Kasumi-1 (cell line): ENCODE measurements around the gene MED10.

ENCODE experiments used
- DNase-seq, 2 experiments: peaks; one replicate each; lab custom pipeline; 2025; lab: John Stamatoyannopoulos, UW

Gene MED10

DNA sequence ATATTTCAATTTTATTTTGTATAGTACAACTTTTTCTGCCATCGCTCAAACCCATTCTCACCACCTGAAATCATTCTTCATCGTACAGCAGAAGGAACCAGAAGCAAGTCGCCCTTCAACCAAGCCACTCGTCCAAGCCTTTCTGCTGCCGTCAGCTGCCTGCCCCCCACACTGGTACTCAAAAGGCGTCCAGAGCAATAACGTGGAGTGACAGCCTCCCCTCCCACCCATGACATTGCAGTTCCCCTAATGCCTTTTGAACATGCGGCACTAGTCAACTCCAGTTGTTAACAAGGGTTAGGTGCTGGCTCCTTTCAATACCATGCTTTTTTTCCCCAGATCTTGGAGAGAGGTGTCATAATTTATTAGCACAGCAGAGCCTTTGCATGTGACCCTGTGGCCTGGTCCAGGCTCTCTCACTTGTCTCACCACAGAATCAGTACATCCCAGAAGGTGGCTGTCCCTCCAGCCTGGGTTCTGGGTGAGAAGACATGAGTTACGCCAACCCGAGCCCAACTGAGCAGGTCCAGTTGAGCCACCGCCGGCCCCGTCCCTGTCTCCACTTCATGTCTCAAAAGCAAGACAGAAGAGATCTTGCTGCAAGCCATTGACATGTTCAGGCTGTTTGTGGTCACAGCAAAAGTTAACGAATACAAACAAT lies 20.4 kb upstream of the MED10 start:
- no peak for DNase-seq

DNA sequence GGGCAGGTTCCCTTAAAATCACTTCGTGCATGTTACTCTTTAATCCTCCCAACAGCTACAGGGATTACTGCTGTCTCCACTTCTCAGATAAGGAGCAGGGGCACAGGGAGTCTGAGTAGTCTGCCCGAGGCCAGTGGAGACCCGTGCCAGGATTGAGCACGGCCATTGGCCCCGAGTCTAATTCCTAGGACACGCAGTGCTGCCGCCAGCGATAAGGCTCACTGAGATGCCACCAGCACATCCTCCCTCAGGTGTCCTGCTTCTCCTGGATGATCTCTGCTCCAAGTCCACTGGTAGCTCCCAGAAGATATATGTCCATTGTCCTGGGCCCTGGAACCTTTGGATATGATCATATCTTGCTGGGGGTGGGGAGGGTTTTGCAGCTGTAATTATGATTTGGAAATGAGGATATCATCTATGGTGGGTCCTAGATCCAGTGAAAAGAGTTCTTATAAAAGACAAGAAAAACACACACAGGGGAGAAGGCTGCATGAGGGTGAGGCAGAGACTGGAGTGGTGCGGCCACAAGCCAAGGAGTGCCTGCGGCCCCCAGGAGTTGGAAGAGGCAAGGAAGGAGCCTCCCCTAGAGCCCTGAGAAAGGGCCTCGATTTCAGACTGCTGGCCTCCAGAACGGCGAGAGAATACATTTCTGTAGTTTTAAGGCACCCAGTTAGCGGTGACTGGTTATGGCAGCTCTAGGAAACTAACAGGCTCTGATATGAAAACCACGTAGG lies 19.4 kb upstream of the MED10 start:
- no peak for DNase-seq

DNA sequence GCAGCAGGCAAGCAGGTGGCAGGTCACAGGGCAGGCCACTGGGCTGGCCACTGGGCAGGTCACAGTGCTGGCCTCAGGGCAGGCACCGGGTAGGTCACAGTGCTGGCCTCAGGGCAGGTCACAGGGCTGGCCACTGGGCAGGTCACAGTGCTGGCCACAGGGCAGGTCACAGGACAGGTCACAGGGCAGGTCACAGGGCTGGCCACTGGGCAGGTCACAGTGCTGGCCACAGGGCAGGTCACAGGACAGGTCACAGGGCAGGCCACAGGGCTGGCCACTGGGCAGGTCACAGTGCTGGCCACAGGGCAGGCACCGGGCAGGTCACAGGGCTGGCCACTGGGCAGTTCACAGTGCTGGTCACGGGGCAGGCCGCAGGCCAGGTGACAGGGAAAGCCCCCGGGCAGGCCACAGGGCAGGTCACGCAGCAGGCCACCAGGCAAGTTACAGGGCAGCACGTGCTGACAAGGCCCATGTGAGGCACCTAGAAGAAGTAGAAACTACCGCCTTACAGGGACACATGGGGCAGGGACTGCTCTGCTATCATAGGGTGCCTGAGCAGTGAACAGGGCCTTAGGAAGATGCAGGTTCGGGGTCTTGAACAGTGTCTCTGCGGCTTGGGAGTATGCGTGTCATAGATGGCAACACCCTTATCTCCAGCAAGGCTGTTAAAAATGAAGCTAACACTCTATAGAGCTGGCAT lies 18.6 kb upstream of the MED10 start:
- DNase-seq, result no peak

DNA sequence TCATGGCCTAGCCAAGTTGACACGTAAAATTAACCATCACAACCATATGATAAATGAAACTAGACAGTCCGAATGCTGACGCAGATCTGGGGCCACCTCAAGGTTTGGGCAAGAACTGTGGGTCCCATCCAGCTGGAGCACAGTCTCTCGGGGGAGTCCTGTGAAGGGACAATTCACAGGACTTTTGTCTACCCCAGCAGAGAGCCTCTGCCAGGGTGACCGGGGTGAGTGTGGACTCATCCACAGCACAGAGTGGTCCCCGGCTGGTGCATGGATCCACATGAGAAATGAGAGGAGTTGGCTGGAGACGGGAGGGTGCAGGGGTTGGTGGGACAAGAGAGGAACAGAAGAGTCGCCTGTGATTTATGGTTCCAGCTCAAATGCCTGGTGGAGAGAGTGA lies 17.7 kb upstream of the MED10 start:
- DNase-seq, result no peak

DNA sequence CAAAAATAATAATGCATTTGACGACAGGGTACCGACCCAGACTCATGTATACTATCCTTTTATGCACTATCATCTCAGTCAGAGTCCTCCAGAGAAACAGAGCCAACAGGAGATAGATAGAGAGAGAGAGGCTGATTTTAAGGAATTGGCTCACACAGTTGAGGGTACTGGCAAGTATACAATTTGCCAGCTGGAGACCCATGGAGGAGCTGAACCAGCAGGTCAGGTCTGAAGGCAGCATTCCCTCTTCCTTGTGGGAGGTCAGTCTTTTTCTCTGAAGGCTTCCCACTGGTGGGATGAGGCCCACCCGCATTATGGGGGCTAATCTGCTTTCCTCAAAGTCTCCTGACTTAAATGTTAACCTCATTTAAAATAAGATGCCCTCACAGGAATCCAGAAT lies 17.3 kb upstream of the MED10 start:
- no peak for DNase-seq

DNA sequence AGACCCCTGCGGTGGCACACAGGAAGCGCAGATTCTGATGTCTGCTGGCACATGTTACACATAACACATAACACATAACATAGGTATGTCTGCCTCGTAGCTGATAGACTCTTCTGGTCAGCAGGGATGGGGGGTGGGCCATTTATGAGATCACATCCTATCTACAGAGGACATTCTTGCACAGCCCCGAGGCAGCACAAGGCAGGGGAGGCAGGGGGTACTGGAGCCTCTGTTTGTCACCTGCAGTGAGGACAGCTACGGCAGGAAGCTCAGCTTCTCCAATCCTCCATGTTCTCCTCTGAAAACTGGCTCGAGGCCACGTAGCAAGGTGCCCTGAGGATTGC lies 16.7 kb upstream of the MED10 start:
- DNase-seq, result no peak

DNA sequence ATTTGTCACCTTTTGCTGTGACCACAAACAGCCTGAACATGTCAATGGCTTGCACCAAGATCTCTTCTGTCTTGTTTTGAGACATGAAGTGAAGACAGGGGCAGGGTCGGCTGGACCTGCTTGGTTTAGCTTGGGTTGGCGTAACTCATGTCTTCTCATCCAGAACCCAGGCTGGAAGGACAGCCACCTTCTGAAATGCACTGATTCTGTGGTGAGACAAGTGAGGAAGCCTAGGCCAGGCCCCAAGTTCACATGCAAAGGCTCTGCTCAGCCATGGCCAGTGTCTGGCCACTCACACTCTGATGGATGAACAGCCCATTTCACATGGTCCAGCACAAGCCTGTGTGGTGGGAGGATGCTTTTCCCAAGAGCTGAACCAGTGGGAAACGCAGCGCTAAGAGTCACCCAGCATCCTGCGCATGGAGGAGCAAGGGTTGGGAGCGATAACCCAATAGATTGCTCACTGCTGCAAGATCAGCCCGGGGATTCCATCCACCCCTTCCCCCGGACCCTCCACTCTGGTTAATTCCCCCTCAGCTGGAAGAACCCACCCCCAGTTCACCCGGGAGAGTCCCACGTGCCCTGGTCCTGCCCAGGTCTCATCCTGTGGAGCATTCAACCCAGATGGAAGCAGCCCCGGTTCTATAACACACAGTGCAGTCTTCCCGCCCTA lies 16.2 kb upstream of the MED10 start:
- DNase-seq, result no peak

DNA sequence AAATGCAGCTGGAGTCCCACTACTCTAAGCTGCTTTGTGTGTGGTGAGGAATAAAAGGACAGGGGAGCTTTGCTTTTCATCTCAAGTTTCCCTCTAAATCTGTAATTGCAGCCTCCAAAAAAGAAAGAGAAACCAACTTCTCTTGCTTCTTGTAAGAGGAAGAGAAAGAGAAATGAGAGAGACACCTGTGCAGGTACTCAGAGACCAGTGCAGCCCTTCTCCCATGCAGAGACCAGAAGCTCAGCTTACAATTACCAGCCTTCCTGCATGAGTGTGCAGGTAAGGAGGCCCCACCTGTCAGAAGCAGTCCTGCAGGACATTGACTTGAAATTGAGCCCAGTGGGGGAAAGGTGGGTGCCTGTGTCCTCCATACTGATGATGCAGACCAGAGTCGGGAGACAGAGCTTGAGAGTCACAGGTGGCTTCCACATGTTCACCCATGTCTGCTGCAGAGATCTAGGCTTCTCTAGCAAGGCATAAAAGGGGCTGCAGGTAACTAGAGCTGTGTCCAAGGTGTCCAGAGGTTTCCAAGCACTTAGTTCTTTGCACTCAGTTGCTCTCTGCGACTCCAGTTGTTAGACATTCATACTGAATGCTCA lies 15.3 kb upstream of the MED10 start:
- DNase-seq, result no peak

DNA sequence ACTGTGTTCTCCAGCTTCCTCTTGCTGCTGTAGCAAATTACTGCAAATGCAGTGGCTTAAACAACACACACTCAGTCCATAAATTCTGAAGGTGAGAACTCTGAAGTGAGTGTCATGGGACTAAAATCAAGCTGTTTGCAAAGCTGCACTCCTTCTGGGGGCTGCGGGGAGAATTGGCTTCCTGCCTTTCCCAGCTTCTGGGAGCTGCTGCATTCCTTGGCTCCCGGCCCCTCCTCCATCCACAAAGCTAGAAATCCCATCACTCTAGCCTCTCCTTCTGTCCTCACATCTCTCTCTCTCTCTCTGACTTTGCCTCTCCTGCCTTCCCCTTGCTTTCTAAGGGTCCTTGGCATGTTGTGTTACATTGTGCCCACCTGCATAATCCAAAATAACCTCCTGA lies 14.2 kb upstream of the MED10 start:
- DNase-seq, result no peak

DNA sequence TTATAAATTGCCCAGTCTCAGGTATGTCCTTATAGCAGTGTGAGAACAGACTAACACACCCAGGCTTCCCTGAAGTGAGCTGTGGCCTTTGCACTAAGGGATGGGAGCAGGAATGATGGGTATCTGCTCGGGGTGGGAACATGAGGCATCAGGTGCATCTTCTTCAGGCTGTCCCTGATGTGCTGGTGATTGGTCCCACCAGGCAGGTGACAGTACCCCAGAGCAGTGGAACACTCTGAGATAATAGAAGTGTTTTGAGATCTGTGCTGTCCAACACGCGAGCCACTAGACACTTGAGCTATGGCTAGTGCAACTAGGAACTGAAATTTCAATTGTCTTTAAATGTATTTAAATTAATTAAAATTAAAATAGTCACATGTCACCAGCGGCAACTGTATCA lies 12.8 kb upstream of the MED10 start:
- DNase-seq, result no peak

DNA sequence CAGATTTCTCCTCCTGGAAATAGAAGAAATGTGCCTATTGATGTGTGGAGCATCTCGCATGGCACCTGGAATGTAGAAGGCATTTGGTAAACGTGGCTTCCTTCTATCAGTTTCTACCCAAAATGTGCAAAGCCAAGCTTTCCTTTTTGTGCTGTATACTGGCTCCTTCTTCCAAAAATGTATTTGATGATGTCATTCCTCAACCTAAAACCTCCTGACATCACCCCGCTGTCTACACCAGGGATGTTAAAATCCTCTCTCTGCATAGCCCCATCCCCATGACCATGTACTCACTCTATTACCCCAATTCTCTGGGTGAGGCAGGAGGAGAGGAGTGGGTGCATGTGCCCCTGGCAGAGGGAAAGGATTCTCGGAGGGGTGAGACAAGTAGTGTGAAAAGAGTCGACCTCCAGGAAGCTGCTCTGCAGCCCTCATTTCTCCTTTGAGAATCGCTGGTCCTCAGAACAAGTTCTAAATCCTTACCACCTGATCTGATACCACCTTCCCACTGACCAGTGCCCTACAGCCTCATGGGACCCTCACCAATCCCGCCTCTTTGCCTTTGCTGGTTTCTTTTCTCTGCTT lies 11.7 kb upstream of the MED10 start:
- DNase-seq, result no peak

DNA sequence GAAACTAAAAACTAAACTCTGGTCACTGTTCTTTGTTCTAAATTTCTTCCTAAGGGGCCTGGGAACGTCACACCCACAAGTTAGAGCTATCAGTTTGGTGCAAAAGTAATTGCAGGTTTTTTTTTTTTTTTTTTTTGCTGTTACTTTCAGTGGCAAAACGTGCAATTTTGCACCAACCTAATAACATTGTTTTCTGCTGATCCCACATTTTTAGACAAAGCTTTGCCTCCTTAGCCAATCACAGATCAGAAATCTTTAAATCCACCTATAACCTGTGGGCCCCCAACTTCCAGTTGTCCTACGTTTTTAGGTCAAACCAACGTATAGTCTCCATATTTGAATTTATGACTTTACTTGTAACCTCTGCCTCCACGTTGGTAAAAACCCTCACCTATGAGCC lies 11.1 kb upstream of the MED10 start:
- DNase-seq, result no peak

DNA sequence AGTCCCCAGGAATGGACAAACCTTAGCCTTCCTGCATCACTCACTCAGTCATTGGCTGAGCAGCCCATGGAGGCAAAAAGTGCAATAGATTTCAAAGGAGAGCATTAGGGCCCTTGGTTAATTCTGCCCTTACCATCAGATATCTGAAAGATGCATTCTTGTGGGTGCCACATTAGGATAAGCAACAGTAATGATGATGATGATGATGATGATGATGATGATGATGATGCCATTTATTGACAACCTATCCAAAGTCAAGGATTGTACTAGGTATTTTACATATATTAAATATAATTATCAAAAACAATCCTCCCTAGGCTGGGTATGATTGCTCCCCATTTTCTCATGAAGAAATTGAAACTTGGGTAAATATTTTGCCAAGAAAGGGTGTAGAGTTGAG lies 9.6 kb upstream of the MED10 start:
- DNase-seq, result no peak

DNA sequence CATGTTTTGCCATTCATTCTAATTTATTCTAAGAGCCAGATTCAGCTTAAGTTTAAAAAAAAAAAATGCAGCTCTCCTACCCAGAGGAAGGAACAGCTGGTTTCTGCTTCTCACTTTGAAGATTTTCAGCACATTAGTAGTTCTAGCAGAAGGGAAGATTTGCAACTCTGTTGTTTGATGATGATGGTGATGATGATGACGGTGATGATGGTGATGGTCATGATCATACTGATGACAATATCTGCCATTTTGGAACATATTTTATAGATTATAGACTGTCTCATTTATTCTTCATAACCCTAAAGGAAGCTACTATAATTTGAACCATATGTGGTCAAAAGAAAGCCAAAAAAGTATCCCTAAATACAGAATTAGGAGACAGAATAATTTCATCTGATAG lies 7.9 kb upstream of the MED10 start:
- no peak for DNase-seq

DNA sequence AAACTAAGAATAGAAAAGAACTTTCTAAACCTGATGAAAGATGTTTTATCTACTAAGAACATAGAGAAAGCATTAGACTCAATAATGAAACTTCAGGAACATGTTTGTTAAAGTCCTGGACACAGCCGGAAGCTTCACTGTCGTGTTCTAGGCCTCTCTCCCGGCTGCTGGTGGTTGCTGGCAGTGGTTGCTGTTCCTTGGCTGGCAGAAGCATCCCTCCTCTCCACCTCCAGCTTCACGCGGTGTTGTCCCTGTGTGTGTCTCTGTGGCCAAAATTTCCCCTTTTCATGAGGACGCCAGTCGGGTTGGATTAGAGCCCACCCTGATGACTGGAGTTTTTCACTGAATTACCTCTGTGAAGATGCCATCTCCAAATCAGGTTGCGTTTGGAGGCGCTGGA lies 6.5 kb upstream of the MED10 start:
- DNase-seq, result no peak

DNA sequence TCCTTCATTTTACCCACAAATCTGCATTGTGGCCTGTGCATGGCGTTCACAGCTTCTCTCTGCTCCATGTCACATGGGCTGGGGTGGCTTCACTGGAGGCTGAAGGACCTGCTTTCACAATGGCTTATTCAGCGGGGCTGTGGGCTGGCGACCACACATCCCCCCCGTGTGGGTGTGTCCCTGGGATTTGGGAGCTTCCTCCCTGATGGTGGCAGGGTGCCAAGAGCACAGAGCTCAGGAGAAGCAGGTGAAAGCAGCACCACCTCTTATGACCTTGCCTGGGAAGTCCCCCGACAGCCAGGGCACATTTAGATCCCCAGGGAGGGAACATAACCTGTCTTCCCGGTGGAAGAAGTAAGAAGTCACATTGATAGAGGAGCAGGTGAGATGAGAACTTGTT lies 5.0 kb upstream of the MED10 start:
- no peak for DNase-seq

DNA sequence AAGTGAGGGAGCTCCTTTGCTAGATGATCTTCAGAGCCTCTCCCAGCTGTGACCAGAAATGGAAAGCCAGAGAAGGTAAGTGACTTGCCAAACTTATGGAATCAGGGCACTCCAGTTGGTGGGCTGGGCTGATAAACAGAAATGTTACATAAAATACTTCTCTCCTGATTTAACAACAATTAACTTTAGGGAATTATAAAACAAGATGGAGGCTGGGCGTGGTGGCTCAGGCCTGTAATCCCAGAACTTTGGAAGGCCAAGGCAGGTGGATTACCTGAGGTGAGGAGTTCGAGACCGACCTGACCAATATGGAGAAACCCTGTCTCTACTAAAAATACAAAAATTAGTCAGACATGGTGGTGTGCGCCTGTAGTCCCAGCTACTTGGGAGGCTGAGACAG lies 899 bp upstream of the MED10 start:
- no peak for DNase-seq

DNA sequence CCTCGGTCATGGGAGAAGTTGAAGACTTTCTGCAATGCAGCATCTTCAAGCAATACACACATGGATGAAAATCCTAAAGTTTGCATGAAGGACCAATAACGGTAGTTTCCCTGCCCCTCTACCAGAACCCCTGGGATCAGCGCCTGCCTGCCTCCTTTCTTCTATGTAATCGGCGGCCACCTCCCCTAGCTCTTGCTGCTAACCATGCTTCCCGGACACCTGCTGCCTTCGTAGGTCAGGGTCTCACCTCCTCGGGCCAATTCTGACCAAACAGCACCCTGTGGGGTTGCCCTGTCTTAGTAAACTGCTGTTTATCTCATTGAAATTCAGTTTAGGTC lies 388 bp upstream of the MED10 start:
- no peak for DNase-seq

DNA sequence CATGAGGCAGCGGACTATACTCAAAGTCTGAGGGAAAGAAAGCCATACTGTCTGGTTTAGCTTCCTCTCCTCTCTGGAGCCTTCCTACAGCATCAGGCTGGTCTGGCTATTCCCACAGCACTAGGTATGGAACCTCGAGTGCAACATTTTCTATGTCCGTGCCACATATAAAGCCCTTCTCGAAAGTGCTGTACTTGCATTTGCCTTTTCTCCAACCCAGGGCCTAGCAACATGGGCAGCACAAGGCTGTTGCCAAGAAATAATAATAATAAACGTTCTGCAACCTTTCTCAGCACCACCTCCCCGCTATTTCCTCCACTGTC lies 804 bp downstream of the MED10 start:
- DNase-seq, result no peak

DNA sequence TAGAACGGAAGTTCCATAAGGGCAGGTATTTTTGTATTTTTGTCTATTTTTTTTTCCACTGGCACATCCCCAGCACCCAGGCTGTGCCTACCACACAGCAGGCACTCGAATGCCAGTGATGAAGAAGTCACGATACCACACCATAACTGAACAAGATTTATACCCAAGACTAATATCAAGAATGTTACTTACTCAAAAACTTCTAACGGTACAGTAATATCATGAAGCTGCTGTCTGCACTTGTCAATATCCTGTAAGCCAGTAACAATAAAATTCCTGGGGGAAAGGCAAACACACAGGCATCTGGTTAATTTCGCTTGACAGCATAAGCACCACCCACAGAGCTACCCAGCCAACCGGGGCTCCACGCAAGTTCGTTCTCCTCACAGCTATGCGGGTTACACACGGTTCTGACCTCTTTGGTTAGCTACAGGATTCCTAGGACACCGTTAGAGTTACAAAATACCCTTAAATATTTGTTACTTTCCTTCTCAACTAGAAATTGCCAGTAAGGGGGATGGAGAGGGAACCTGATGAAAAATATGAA lies 1.3 kb downstream of the MED10 start:
- no peak for DNase-seq

DNA sequence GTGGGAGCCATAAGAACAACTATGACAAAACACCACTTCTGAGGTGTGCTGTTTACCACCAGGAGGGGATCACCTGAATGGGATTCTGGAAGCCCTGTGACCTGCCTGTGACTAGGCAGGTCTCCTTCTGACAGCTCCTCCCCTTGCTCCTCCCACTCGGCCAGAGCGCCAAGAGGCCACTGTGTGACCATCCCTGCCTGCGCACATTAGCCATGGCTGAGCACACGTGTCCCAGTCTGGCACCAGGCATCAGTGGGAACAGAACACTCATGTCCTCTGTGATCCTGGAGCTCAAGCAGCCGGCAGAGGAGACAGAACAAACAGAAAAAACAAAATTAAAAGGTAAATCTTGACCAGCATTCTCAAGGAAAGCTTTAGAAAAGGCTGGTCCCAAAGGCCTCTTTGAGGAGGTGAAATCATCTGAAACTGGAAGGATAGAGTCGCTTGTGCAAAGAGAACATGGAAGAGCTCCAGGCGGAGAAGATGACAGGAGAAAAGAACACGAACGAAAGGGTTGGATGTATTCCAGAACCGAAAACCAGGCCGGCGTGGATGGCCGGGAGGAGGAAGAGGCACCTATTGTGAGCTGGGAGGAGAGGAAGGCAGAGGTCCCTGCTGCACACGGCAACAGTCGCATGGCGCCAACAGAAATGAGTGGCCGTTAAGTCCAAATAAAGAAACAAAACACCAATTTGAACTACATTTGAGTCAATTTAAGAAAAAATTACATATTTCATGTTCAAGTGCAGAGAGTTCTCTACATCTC lies 5.1 kb downstream of the MED10 start:
- DNase-seq, result no peak
